ENCODE results near the gene IRX1.

Gene IRX1

GRCh38 chr5:3602785-3603502 lies 7.3 kb downstream of the IRX1 start:
- Histone ChIP-seq H2BK120ac (ENCODE audit: low read depth, low read length) (no peak overlapping the region), H3K23ac (ENCODE audit: low read length) (no peak overlapping the region), H2AK5ac (ENCODE audit: low read length) (no peak overlapping the region), H3K27me3 (ENCODE audit: insufficient read depth, low read length, poor library complexity) (peaks cover 46% of the 10 kb centered on the region), H3K4ac (ENCODE audit: low read depth, low read length) (no peak overlapping the region), H3K79me1 (ENCODE audit: low read length) (no peaks in the 10 kb centered on the region), H3K36me3 (ENCODE audit: control insufficient read depth, insufficient read depth, low read length) (no peaks in the 10 kb centered on the region), H3K79me2 (ENCODE audit: control insufficient read depth, insufficient read depth, low read length) (no peaks in the 10 kb centered on the region), H3K4me3 (ENCODE audit: low read length) (no peak overlapping the region), H3K4me1 (ENCODE audit: control insufficient read depth, low read depth, low read length) (no peaks in the 10 kb centered on the region), H3K4me2 (ENCODE audit: low read length) (no peak overlapping the region), H2BK5ac (ENCODE audit: low read length) (no peak overlapping the region), H3K9ac (ENCODE audit: low read length) (no peak overlapping the region), H2BK15ac (replicated peaks; ENCODE audit: low read depth) (no peak overlapping the region), H4K5ac (ENCODE audit: low read length) (no peak overlapping the region), H4K8ac (ENCODE audit: low read depth, low read length) (no peak overlapping the region), H3K27ac (ENCODE audit: low read depth, low read length) (no peak overlapping the region), H3K56ac (ENCODE audit: low read length) (no peak overlapping the region), H3K18ac (ENCODE audit: low read length) (no peak overlapping the region)
- no CpG with 5 or more reads among the region's 45 CpGs for whole genome bisulfite sequencing (ENCODE audit: extremely low coverage, insufficient coverage, low lambda C conversion rate)
- peak; percentile 64 for DNase-seq

GRCh38 chr5:3604501-3604900 lies 8.9 kb downstream of the IRX1 start:
- H3K4ac ChIP-seq (ENCODE audit: low read depth, low read length): no peak overlapping the region
- H2BK15ac ChIP-seq (replicated peaks; ENCODE audit: low read depth): no peak overlapping the region
- no peak overlapping the region for H3K4me3 ChIP-seq (ENCODE audit: low read length)
- H3K27ac ChIP-seq (ENCODE audit: low read depth, low read length): no peak overlapping the region
- H3K18ac ChIP-seq (ENCODE audit: low read length): no peak overlapping the region
- H2BK5ac ChIP-seq (ENCODE audit: low read length): no peak overlapping the region
- H3K79me2 ChIP-seq (ENCODE audit: control insufficient read depth, insufficient read depth, low read length): no peaks in the 10 kb centered on the region
- H3K9ac ChIP-seq (ENCODE audit: low read length): no peak overlapping the region
- no peak overlapping the region for H2BK120ac ChIP-seq (ENCODE audit: low read depth, low read length)
- DNase-seq: no peak
- H3K56ac ChIP-seq (ENCODE audit: low read length): no peak overlapping the region
- H4K8ac ChIP-seq (ENCODE audit: low read depth, low read length): no peak overlapping the region
- H2AK5ac ChIP-seq (ENCODE audit: low read length): no peak overlapping the region
- H3K23ac ChIP-seq (ENCODE audit: low read length): no peak overlapping the region
- H3K36me3 ChIP-seq (ENCODE audit: control insufficient read depth, insufficient read depth, low read length): no peaks in the 10 kb centered on the region
- no peak overlapping the region for H3K4me2 ChIP-seq (ENCODE audit: low read length)
- peaks cover 37% of the 10 kb centered on the region for H3K27me3 ChIP-seq (ENCODE audit: insufficient read depth, low read length, poor library complexity)
- no CpG with 5 or more reads among the region's 9 CpGs for WGBS (ENCODE audit: extremely low coverage, insufficient coverage, low lambda C conversion rate)
- H3K4me1 ChIP-seq (ENCODE audit: control insufficient read depth, low read depth, low read length): no peaks in the 10 kb centered on the region
- no peak overlapping the region for H4K5ac ChIP-seq (ENCODE audit: low read length)
- no peaks in the 10 kb centered on the region for H3K79me1 ChIP-seq (ENCODE audit: low read length)

- Histone ChIP-seq H4K5ac (ENCODE audit: low read length) (no peak overlapping the region), H2BK5ac (ENCODE audit: low read length) (no peak overlapping the region), H3K23ac (ENCODE audit: low read length) (no peak overlapping the region), H3K4me3 (ENCODE audit: low read length) (no peak overlapping the region), H3K18ac (ENCODE audit: low read length) (no peak overlapping the region), H3K36me3 (ENCODE audit: control insufficient read depth, insufficient read depth, low read length) (no peaks in the 10 kb centered on the region), H3K79me1 (ENCODE audit: low read length) (no peaks in the 10 kb centered on the region), H3K56ac (ENCODE audit: low read length) (no peak overlapping the region), H2AK5ac (ENCODE audit: low read length) (no peak overlapping the region), H3K27me3 (ENCODE audit: insufficient read depth, low read length, poor library complexity) (peaks cover 33% of the 10 kb centered on the region), H3K79me2 (ENCODE audit: control insufficient read depth, insufficient read depth, low read length) (no peaks in the 10 kb centered on the region), H3K4ac (ENCODE audit: low read depth, low read length) (no peak overlapping the region), H3K9ac (ENCODE audit: low read length) (no peak overlapping the region), H3K4me1 (ENCODE audit: control insufficient read depth, low read depth, low read length) (no peaks in the 10 kb centered on the region), H2BK15ac (replicated peaks; ENCODE audit: low read depth) (no peak overlapping the region), H3K27ac (ENCODE audit: low read depth, low read length) (no peak overlapping the region), H3K4me2 (ENCODE audit: low read length) (no peak overlapping the region), H4K8ac (ENCODE audit: low read depth, low read length) (no peak overlapping the region), H2BK120ac (ENCODE audit: low read depth, low read length) (no peak overlapping the region)
- DNase-seq: no peak
- no CpG with 5 or more reads among the region's 32 CpGs for WGBS (ENCODE audit: extremely low coverage, insufficient coverage, low lambda C conversion rate)
Measured at GRCh38 chr5:3605298-3606010, 9.8 kb downstream of the IRX1 start.

GRCh38 chr5:3606121-3606831 lies 10.6 kb downstream of the IRX1 start:
- Histone ChIP-seq H3K27ac (ENCODE audit: low read depth, low read length) (no peak overlapping the region), H3K79me1 (ENCODE audit: low read length) (no peaks in the 10 kb centered on the region), H2BK5ac (ENCODE audit: low read length) (no peak overlapping the region), H3K4me3 (ENCODE audit: low read length) (no peak overlapping the region), H3K27me3 (ENCODE audit: insufficient read depth, low read length, poor library complexity) (peaks cover 30% of the 10 kb centered on the region), H2BK120ac (ENCODE audit: low read depth, low read length) (no peak overlapping the region), H3K23ac (ENCODE audit: low read length) (no peak overlapping the region), H2AK5ac (ENCODE audit: low read length) (no peak overlapping the region), H3K4me2 (ENCODE audit: low read length) (peak overlapping the region; percentile 48), H3K4me1 (ENCODE audit: control insufficient read depth, low read depth, low read length) (no peaks in the 10 kb centered on the region), H3K4ac (ENCODE audit: low read depth, low read length) (no peak overlapping the region), H3K56ac (ENCODE audit: low read length) (peak overlapping the region; percentile 78), H4K5ac (ENCODE audit: low read length) (no peak overlapping the region), H3K79me2 (ENCODE audit: control insufficient read depth, insufficient read depth, low read length) (no peaks in the 10 kb centered on the region), H3K36me3 (ENCODE audit: control insufficient read depth, insufficient read depth, low read length) (no peaks in the 10 kb centered on the region), H4K8ac (ENCODE audit: low read depth, low read length) (no peak overlapping the region), H3K18ac (ENCODE audit: low read length) (no peak overlapping the region), H2BK15ac (replicated peaks; ENCODE audit: low read depth) (no peak overlapping the region), H3K9ac (ENCODE audit: low read length) (peak overlapping the region; percentile 48)
- peak; percentile 63 for DNase-seq
- WGBS (ENCODE audit: extremely low coverage, insufficient coverage, low lambda C conversion rate): no CpG with 5 or more reads among the region's 50 CpGs

GRCh38 chr5:3607541-3608181 lies 12.0 kb downstream of the IRX1 start:
- Histone ChIP-seq H3K56ac (ENCODE audit: low read length) (no peak overlapping the region), H2AK5ac (ENCODE audit: low read length) (no peak overlapping the region), H3K27ac (ENCODE audit: low read depth, low read length) (no peak overlapping the region), H4K8ac (ENCODE audit: low read depth, low read length) (no peak overlapping the region), H2BK15ac (replicated peaks; ENCODE audit: low read depth) (no peak overlapping the region), H3K18ac (ENCODE audit: low read length) (no peak overlapping the region), H2BK120ac (ENCODE audit: low read depth, low read length) (no peak overlapping the region), H3K79me2 (ENCODE audit: control insufficient read depth, insufficient read depth, low read length) (no peaks in the 10 kb centered on the region), H3K27me3 (ENCODE audit: insufficient read depth, low read length, poor library complexity) (peaks cover 17% of the 10 kb centered on the region), H3K9ac (ENCODE audit: low read length) (no peak overlapping the region), H3K36me3 (ENCODE audit: control insufficient read depth, insufficient read depth, low read length) (no peaks in the 10 kb centered on the region), H4K5ac (ENCODE audit: low read length) (no peak overlapping the region), H3K4me3 (ENCODE audit: low read length) (no peak overlapping the region), H3K4me1 (ENCODE audit: control insufficient read depth, low read depth, low read length) (no peaks in the 10 kb centered on the region), H3K79me1 (ENCODE audit: low read length) (no peaks in the 10 kb centered on the region), H2BK5ac (ENCODE audit: low read length) (no peak overlapping the region), H3K4ac (ENCODE audit: low read depth, low read length) (no peak overlapping the region), H3K4me2 (ENCODE audit: low read length) (no peak overlapping the region), H3K23ac (ENCODE audit: low read length) (no peak overlapping the region)
- no peak for DNase-seq
- no CpG with 5 or more reads among the region's 11 CpGs for WGBS (ENCODE audit: extremely low coverage, insufficient coverage, low lambda C conversion rate)

All from mesendoderm (in vitro differentiated cells).